NT2/D1 (cell line): ENCODE measurements around the gene LRRK1.

Experiments used
- YY1 ChIP-seq: IDR thresholded peaks from 2 replicates; pipeline ENCODE4 v1.6.1; 2011; ENCODE audit not compliant: insufficient read length, insufficient read depth
- ZNF274 ChIP-seq: IDR thresholded peaks from 2 replicates; pipeline ENCODE4 v1.6.1; 2011; ENCODE audit warnings: mild to moderate bottlenecking, low read depth, low read length

DNA sequence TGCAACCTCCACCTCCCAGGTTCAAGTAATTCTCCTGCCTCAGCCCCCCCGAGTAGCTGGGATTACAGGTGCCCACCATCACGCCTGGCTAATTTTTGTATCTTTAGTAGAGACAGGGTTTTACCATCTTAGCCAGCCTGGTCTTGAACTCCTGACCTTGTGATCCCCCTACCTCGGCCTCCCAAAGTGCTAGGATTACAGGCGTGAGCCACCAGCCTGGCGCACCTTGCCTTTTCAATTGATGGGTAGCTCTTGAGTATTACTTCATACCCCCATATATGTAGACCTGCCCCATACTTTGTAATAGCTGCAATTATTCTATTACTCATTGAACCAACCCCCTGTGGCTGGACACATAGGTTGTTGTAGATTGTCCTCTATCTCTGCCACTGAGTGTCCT is 101.3 kb downstream of the LRRK1 start:
- TF ChIP-seq ZNF274 (no peak), YY1 (no peak)
